ENCODE measurements around the gene CMSS1. TPM values are rescaled to one million over a fixed set of nuclear protein-coding genes. Genes with fewer than 3 reads are reported as not detected.
A peak's percentile ranks its signal among the peaks of the same experiment; 100 is the strongest.

Gene CMSS1
- polyA plus RNA-seq, 1 of the 3 experiments (the other 2 are of a cell fraction): 9.1 TPM

- no peak for TF ChIP-seq USF2 (IDR thresholded peaks at IDR 0.05; ENCODE audit: borderline replicate concordance, low read depth, low read length)
- TF ChIP-seq MEF2A (IDR thresholded peaks at IDR 0.05; ENCODE audit: borderline replicate concordance, low read depth): peak; percentile 96
- no peak for TF ChIP-seq SMC3 (IDR thresholded peaks at IDR 0.05; ENCODE audit: low read depth, low read length)
- TF ChIP-seq SIN3A (IDR thresholded peaks at IDR 0.05; ENCODE audit: borderline replicate concordance, low read depth, low read length): no peak
- TF ChIP-seq REST (IDR thresholded peaks at IDR 0.05; ENCODE audit: low read depth, low read length): no peak
- TF ChIP-seq FOXJ3 (CRISPR knock-in tag; IDR thresholded peaks at IDR 0.05): no peak
Measured at GRCh38 chr3:99862208-99862607, 44.5 kb downstream of the CMSS1 start (continued).

- peaks cover 2 to 64% of the 10 kb centered on the region in 2 experiments; a peak in 3 of 4 replicates for H3K4me1 ChIP-seq (ENCODE audit: control insufficient read depth in 1 of 2, insufficient read depth in 2 of 2, low read depth in 1 of 2, low read length in 1 of 2)
- H3K27ac ChIP-seq (ENCODE audit: low read depth in 2 of 2, low read length in 1 of 2): peak overlapping the region in 1 of 2 experiments; percentile 81; a peak in 2 of 4 replicates
- H2AFZ ChIP-seq (ENCODE audit: low read depth): no peak overlapping the region
- peaks cover 43% of the 10 kb centered on the region for H3F3A ChIP-seq (replicated peaks; ENCODE audit: insufficient read depth)
- peak overlapping the region; percentile 42; the same call in 1 of the 2 replicates for H3K9ac ChIP-seq
- no peaks in the 10 kb centered on the region for H4K20me1 ChIP-seq (ENCODE audit: insufficient read depth)
- 83% methylated on average over 6 of the region's 6 CpGs for WGBS (ENCODE audit: low lambda C conversion rate)
- no peaks in the 10 kb centered on the region for H3K9me2 ChIP-seq
- 0 out of 2 replicates have a peak overlapping the region, but pooled peaks have one; percentile 17 for H3K4me2 ChIP-seq
- H3K79me2 ChIP-seq (ENCODE audit: insufficient read depth): peaks cover 88% of the 10 kb centered on the region
- no peak for DNase-seq
- H3K4me3 ChIP-seq (ENCODE audit: low read depth in 2 of 2, low read length in 1 of 2): no peak overlapping the region
- CTCF ChIA-PET: interaction anchor here (1.2 to 5.5 kb wide), 2 partner anchors 20 to 391 kb away, joined by 5 to 22 read pairs; no protein-coding TSS in a partner anchor
- no peaks in the 10 kb centered on the region for H3K27me3 ChIP-seq (ENCODE audit: insufficient read depth)
- H3K36me3 ChIP-seq (replicated peaks in 1 of 2; ENCODE audit: control insufficient read depth in 1 of 2, insufficient read depth in 2 of 2, low read length in 1 of 2): peaks cover 36 to 53% of the 10 kb centered on the region in 2 experiments
- POLR2A ChIA-PET: no interaction called here
- no peaks in the 10 kb centered on the region for H3K9me3 ChIP-seq
- no peak for TF ChIP-seq IRF3 (IDR thresholded peaks at IDR 0.05; ENCODE audit: low read depth, low read length)
- TF ChIP-seq FOXJ3 (CRISPR knock-in tag; IDR thresholded peaks at IDR 0.05): no peak
- TF ChIP-seq CHD2 (IDR thresholded peaks at IDR 0.05; ENCODE audit: low read length, partially characterized antibody): no peak
- TF ChIP-seq FOSL2 (IDR thresholded peaks at IDR 0.05; ENCODE audit: borderline replicate concordance, low read depth): no peak
- no peak for TF ChIP-seq SIN3A (IDR thresholded peaks at IDR 0.05; ENCODE audit: borderline replicate concordance, low read depth, low read length)
- no peak for TF ChIP-seq POLR2AphosphoS5 (IDR thresholded peaks at IDR 0.05; ENCODE audit: low read depth, low read length)
- no peak for TF ChIP-seq REST (IDR thresholded peaks at IDR 0.05; ENCODE audit: low read depth, low read length)
- TF ChIP-seq CTCF (IDR thresholded peaks at IDR 0.05): no peak
- TF ChIP-seq RCOR1 (IDR thresholded peaks at IDR 0.05; ENCODE audit: low read length): no peak
- no peak for TF ChIP-seq MXI1 (IDR thresholded peaks at IDR 0.05; ENCODE audit: low read depth, low read length)
- TF ChIP-seq MAX (IDR thresholded peaks at IDR 0.05; ENCODE audit: low read depth): no peak
- TF ChIP-seq JUND (IDR thresholded peaks at IDR 0.05): no peak
- TF ChIP-seq USF2 (IDR thresholded peaks at IDR 0.05; ENCODE audit: borderline replicate concordance, low read depth, low read length): no peak
- TF ChIP-seq ELF1 (IDR thresholded peaks at IDR 0.05): no peak
- TF ChIP-seq GABPA (IDR thresholded peaks at IDR 0.05; ENCODE audit: low read depth): no peak
Measured at GRCh38 chr3:99863002-99863401, 45.3 kb downstream of the CMSS1 start.

All from SK-N-SH (cell line).